SK-N-SH (cell line): ENCODE measurements around the gene SLC16A10. TPM values are rescaled to one million over a fixed set of nuclear protein-coding genes. Genes with fewer than 3 reads are reported as not detected.

Source experiments
- CTCF ChIA-PET: fragments of 300-600, 350-600 bp; formaldehyde crosslinking; extraction: SDS; loops from one replicate; lab custom pipeline; 2021; lab: Yijun Ruan, JAX
- POLR2A ChIA-PET: fragments of 350-600 bp; sonication (Branson Sonifier 250); formaldehyde crosslinking; extraction: SDS; loops from one replicate; lab custom pipeline; 2020; ENCODE audit warnings: antibody characterized with exemption, inconsistent platforms; lab: Yijun Ruan, JAX
- DNase-seq: peaks from one replicate; pipeline ENCODE4 v3.0.0; 2012
- H2AFZ ChIP-seq: fragments of 200-600 bp; sonication (generic); 2 replicates; pipeline ENCODE4 v1.8.1; 2016; ENCODE audit warnings: antibody characterized with exemption, mild to moderate bottlenecking, low read depth
- H3F3A ChIP-seq: fragments of 200-600 bp; sonication (generic); replicated peaks from 2 replicates; pipeline ENCODE3; 2016; ENCODE audit warnings: antibody characterized with exemption, mild to moderate bottlenecking; ENCODE audit not compliant: insufficient read depth
- H3K27ac ChIP-seq, 2 experiments: fragments of 200-500 bp in 1 of 2; fragments of 200-600 bp in 1 of 2; sonication (Bioruptor generic) in 1 of 2; sonication (generic), shearing (Covaris generic) in 1 of 2; 2 replicates each; pipeline versions ENCODE4 v1.5.1 to v1.6.1; 2014 to 2016; ENCODE audit warnings: low read depth in 2 of 2, inconsistent platforms in 1 of 2, low read length in 1 of 2, mild to moderate bottlenecking in 1 of 2, mixed read lengths in 1 of 2
- H3K27me3 ChIP-seq: fragments of 200-600 bp; sonication (generic), shearing (Covaris generic); 2 replicates; pipeline ENCODE4 v1.6.1; 2016; ENCODE audit warnings: mixed run types; ENCODE audit not compliant: insufficient read depth
- H3K36me3 ChIP-seq, 2 experiments: fragments of 200-500 bp in 1 of 2; fragments of 200-600 bp in 1 of 2; sonication (Bioruptor generic) in 1 of 2; sonication (generic) in 1 of 2; replicated peaks in 1 of 2; 2 replicates each; pipeline versions ENCODE3 to v1.5.1; 2014 to 2016; ENCODE audit warnings: low read length in 1 of 2, mild to moderate bottlenecking in 1 of 2; ENCODE audit not compliant: insufficient read depth in 2 of 2, control insufficient read depth in 1 of 2
- H3K4me1 ChIP-seq, 2 experiments: fragments of 200-500 bp in 1 of 2; fragments of 200-600 bp in 1 of 2; sonication (Bioruptor generic) in 1 of 2; sonication (generic), shearing (Covaris generic) in 1 of 2; 2 replicates each; pipeline versions ENCODE4 v1.5.1 to v1.6.1; 2014 to 2016; ENCODE audit warnings: low read depth in 1 of 2, low read length in 1 of 2, mixed run types in 1 of 2; ENCODE audit not compliant: insufficient read depth in 2 of 2, control insufficient read depth in 1 of 2
- H3K4me2 ChIP-seq: fragments of 200-600 bp; sonication (generic), shearing (Covaris generic); 2 replicates; pipeline ENCODE4 v1.6.1; 2017; ENCODE audit warnings: mixed run types
- H3K4me3 ChIP-seq, 2 experiments: fragments of 200-500 bp in 1 of 2; fragments of 200-600 bp in 1 of 2; sonication (Bioruptor generic) in 1 of 2; sonication (generic), shearing (Covaris generic) in 1 of 2; 2 replicates each; pipeline versions ENCODE4 v1.5.1 to v1.8.1; 2014 to 2016; ENCODE audit warnings: low read depth in 2 of 2, inconsistent platforms in 1 of 2, low read length in 1 of 2, mild to moderate bottlenecking in 1 of 2, mixed read lengths in 1 of 2, moderate library complexity in 1 of 2
- H3K79me2 ChIP-seq: fragments of 200-600 bp; sonication (generic); 2 replicates; pipeline ENCODE4 v1.8.1; 2017; ENCODE audit warnings: mild to moderate bottlenecking; ENCODE audit not compliant: insufficient read depth
- H3K9ac ChIP-seq: fragments of 200-600 bp; sonication (generic); 2 replicates; pipeline ENCODE4 v1.6.1; 2017; ENCODE audit warnings: mixed run types
- H3K9me2 ChIP-seq: fragments of 200-600 bp; sonication (generic); 2 replicates; pipeline ENCODE4 v1.6.1; 2017; ENCODE audit warnings: mixed run types
- H3K9me3 ChIP-seq: fragments of 200-600 bp; sonication (generic); 2 replicates; pipeline ENCODE4 v1.6.1; 2017; ENCODE audit warnings: mixed run types, mild to moderate bottlenecking, moderate library complexity
- H4K20me1 ChIP-seq: fragments of 200-600 bp; sonication (generic); 2 replicates; pipeline ENCODE4 v1.6.1; 2017; ENCODE audit warnings: mild to moderate bottlenecking, mixed run types; ENCODE audit not compliant: insufficient read depth
- FOSL2 ChIP-seq: IDR thresholded peaks from 2 replicates; pipeline ENCODE4 v1.4.0; 2012; ENCODE audit warnings: low read depth, mild to moderate bottlenecking, moderate library complexity, borderline replicate concordance
- FOXJ3 ChIP-seq: sonication (generic); formaldehyde crosslinking; IDR thresholded peaks from 2 replicates; pipeline ENCODE4 v1.5.1; 2020; ENCODE audit warnings: mild to moderate bottlenecking, missing genetic modification reagents
- GABPA ChIP-seq: IDR thresholded peaks from 2 replicates; pipeline ENCODE4 v1.4.0; 2012; ENCODE audit warnings: low read depth, mild to moderate bottlenecking
- JUND ChIP-seq: IDR thresholded peaks from 2 replicates; pipeline ENCODE4 v1.4.0; 2012
- MEF2A ChIP-seq: IDR thresholded peaks from 2 replicates; pipeline ENCODE4 v1.4.0; 2012; ENCODE audit warnings: low read depth, borderline replicate concordance
- POLR2AphosphoS5 ChIP-seq: IDR thresholded peaks from 2 replicates; pipeline ENCODE4 v1.6.1; 2012; ENCODE audit warnings: low read depth, low read length
- RCOR1 ChIP-seq: fragments of 150-350 bp; IDR thresholded peaks from 2 replicates; pipeline ENCODE4 v1.6.1; 2017; ENCODE audit warnings: antibody characterized with exemption, low read length
- RXRA ChIP-seq: IDR thresholded peaks from 2 replicates; pipeline ENCODE4 v1.4.0; 2012; ENCODE audit warnings: low read depth, mild to moderate bottlenecking, borderline replicate concordance
- SIN3A ChIP-seq: IDR thresholded peaks from 2 replicates; pipeline ENCODE4 v1.6.1; 2012; ENCODE audit warnings: low read depth, mild to moderate bottlenecking, low read length, moderate library complexity, borderline replicate concordance
- TAF1 ChIP-seq: IDR thresholded peaks from 2 replicates; pipeline ENCODE4 v1.6.1; 2012; ENCODE audit warnings: low read depth, mild to moderate bottlenecking, low read length, moderate library complexity, borderline replicate concordance
- USF1 ChIP-seq: IDR thresholded peaks from 2 replicates; pipeline ENCODE4 v1.4.0; 2012; ENCODE audit warnings: low read depth, borderline replicate concordance
- USF2 ChIP-seq: fragments of 150-350 bp; IDR thresholded peaks from 2 replicates; pipeline ENCODE4 v1.6.1; 2017; ENCODE audit warnings: antibody characterized with exemption, low read length, low read depth, borderline replicate concordance
- WGBS: methylation state at CpG from one replicate; pipeline ENCODE4 v1.1.6; 2017; ENCODE audit warnings: low lambda C conversion rate; 5-methylcytosine and 5-hydroxymethylcytosine counted together
- polyA plus RNA-seq, 3 experiments: library from polyadenylated mRNA; depleted of rRNA; stranded (reverse); fragments of >200 nt; gene quantifications; 2 replicates each; pipeline ENCODE4 v1.2.3, GENCODE V29; 2012

The SLC16A10 gene
- polyA plus RNA-seq, 1 of the 3 experiments (the other 2 are of a cell fraction), result 0.12 TPM

GRCh38 chr6:111087871-111088667 is 766 bp downstream of the SLC16A10 start:
- Histone ChIP-seq H3K9me3 (no peaks in the 10 kb centered on the region), H3K79me2 (no peaks in the 10 kb centered on the region), H3K36me3 (no peaks in the 10 kb centered on the region), H3K4me1 (peaks cover 0 to 2% of the 10 kb centered on the region in 2 experiments; a peak in 1 of 4 replicates), H3F3A (no peaks in the 10 kb centered on the region), H3K9me2 (no peaks in the 10 kb centered on the region), H3K4me3 (peak overlapping the region; percentile 58 to 61), H2AFZ (peak overlapping the region; percentile 48), H4K20me1 (no peaks in the 10 kb centered on the region), H3K4me2 (peak overlapping the region; percentile 75), H3K9ac (no peak overlapping the region), H3K27ac (no peak overlapping the region), H3K27me3 (peaks cover 26% of the 10 kb centered on the region)
- peak; percentile 53 for DNase-seq
- WGBS, result 19% methylated on average over 19 of the region's 54 CpGs
- TF ChIP-seq TAF1 (no peak), SIN3A (no peak), FOXJ3 (CRISPR knock-in tag) (no peak), GABPA (no peak), JUND (no peak), FOSL2 (no peak), USF1 (no peak), RXRA (no peak), USF2 (no peak)
- ChIA-PET POLR2A (interaction anchor here (0.7 kb wide), 1 partner anchor 993 kb away, joined by 3 read pairs; no protein-coding TSS in a partner anchor), CTCF (interaction anchor here (1.0 to 1.3 kb wide), 3 partner anchors 9 to 122 kb away, joined by 3 to 7 read pairs (median 3); no protein-coding TSS in a partner anchor)

GRCh38 chr6:111088668-111089003 is 1.3 kb downstream of the SLC16A10 start:
- POLR2A ChIA-PET, result no interaction called here
- Histone ChIP-seq H3K9me3 (no peaks in the 10 kb centered on the region), H3K4me2 (peak overlapping the region; percentile 75; the same call in 1 of the 2 replicates), H3K27me3 (peaks cover 26% of the 10 kb centered on the region), H3K27ac (no peak overlapping the region), H2AFZ (peak overlapping the region; percentile 48), H3F3A (no peaks in the 10 kb centered on the region), H3K79me2 (no peaks in the 10 kb centered on the region), H4K20me1 (no peaks in the 10 kb centered on the region), H3K4me3 (peak overlapping the region; percentile 35 to 61; a peak in 3 of 4 replicates), H3K9ac (no peak overlapping the region), H3K4me1 (peaks cover 0 to 2% of the 10 kb centered on the region in 2 experiments; a peak in 1 of 4 replicates), H3K9me2 (no peaks in the 10 kb centered on the region), H3K36me3 (no peaks in the 10 kb centered on the region)
- CTCF ChIA-PET, result no interaction called here
- 56% methylated on average over 5 of the region's 5 CpGs for WGBS
- no peak for DNase-seq
- TF ChIP-seq MEF2A (no peak), JUND (no peak), POLR2AphosphoS5 (no peak), RCOR1 (no peak)
